ENCODE results near the gene CUTC. TPM values are rescaled to one million over a fixed set of nuclear protein-coding genes. Genes with fewer than 3 reads are reported as not detected.

CUTC gene
- total RNA-seq, 1 donor, result 18.3 TPM

- H3K4me3 ChIP-seq (ENCODE audit: low read depth, low read length), result no peak overlapping the region
- no peak for TF ChIP-seq CTCF (IDR thresholded peaks at IDR 0.05; ENCODE audit: insufficient read depth, low read length)
- DNase-seq (ENCODE audit: low read depth), result no peak
These were observed 24.1 kb downstream of the CUTC start for GRCh38 chr10:99756159-99756558.

- no peak overlapping the region for H3K4me3 ChIP-seq (ENCODE audit: low read depth, low read length)
- no peak for TF ChIP-seq CTCF (IDR thresholded peaks at IDR 0.05; ENCODE audit: insufficient read depth, low read length)
- DNase-seq (ENCODE audit: low read depth), result peak; percentile 79
These were observed 26.3 kb downstream of the CUTC start for GRCh38 chr10:99758211-99758891.

GRCh38 chr10:99760321-99760720, 28.3 kb downstream of the CUTC start:
- no peak for TF ChIP-seq CTCF (IDR thresholded peaks at IDR 0.05; ENCODE audit: insufficient read depth, low read length)
- H3K4me3 ChIP-seq (ENCODE audit: low read depth, low read length), result no peak overlapping the region
- DNase-seq (ENCODE audit: low read depth), result no peak

- no peak for TF ChIP-seq CTCF (IDR thresholded peaks at IDR 0.05; ENCODE audit: insufficient read depth, low read length)
- H3K4me3 ChIP-seq (ENCODE audit: low read depth, low read length), result no peak overlapping the region
- no peak for DNase-seq (ENCODE audit: low read depth)
These were observed 29.3 kb downstream of the CUTC start for GRCh38 chr10:99761365-99761764.

GRCh38 chr10:99765672-99766301, 33.8 kb downstream of the CUTC start:
- no peak for TF ChIP-seq CTCF (IDR thresholded peaks at IDR 0.05; ENCODE audit: insufficient read depth, low read length)
- H3K4me3 ChIP-seq (ENCODE audit: low read depth, low read length), result no peak overlapping the region
- DNase-seq (ENCODE audit: low read depth), result no peak

- no peak for DNase-seq (ENCODE audit: low read depth)
- no peak overlapping the region for H3K4me3 ChIP-seq (ENCODE audit: low read depth, low read length)
- TF ChIP-seq CTCF (IDR thresholded peaks at IDR 0.05; ENCODE audit: insufficient read depth, low read length), result no peak
These were observed 34.3 kb downstream of the CUTC start for GRCh38 chr10:99766302-99766681.
